GM19023 (cell line): Measurements from ENCODE around the gene NYAP1.
"Not testable (repeated sequence)": the region's sequence is repeated elsewhere in the genome, so short reads cannot be mapped to it uniquely, and the experiment has no call there.

ENCODE experiments used
- ATAC-seq: cut with Tn5 transposase; IDR thresholded peaks from one replicate; pipeline ENCODE4 v1.9.1; 2021; ENCODE audit warnings: mild to moderate bottlenecking, moderate library complexity; ENCODE audit not compliant: unreplicated experiment

The NYAP1 gene

DNA sequence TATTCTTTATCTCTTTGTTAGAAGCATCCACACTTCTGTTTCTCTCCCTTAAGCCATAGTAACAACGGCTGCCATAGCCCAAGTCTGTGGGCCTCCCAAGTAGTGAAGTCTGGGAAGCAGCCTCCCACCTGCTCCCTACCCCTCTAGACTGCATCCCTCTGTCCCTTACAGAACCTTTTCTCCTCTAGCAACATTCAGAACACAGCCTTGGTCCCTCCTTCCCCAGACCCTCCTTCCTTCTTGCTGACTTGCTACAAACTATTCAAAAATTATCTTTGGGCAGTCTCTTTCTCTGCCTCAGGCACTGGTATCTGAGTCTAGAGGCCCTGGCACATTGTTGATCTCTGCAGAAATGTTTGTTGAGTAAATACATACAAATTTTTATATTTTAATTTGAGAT is 2.3 kb upstream of the NYAP1 start:
- ATAC-seq: no peak

DNA sequence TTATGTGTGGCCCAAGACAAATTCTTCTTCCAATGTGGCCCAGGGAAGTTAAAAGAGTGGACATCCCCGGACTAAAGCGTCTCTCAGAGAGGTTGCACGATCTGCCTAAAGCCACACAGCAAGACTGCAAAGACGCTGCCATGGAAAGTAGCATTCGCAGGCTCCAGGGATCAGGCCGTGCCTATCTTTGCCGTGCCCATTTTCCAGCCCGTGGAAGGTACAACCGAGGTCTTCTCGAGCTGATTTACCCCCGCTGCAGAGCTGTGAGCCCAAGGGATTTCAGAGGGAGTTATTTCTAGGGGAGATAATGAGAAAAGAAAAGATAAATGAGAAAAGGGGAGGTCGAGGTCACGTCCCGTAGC is 1.0 kb upstream of the NYAP1 start:
- no peak for ATAC-seq

DNA sequence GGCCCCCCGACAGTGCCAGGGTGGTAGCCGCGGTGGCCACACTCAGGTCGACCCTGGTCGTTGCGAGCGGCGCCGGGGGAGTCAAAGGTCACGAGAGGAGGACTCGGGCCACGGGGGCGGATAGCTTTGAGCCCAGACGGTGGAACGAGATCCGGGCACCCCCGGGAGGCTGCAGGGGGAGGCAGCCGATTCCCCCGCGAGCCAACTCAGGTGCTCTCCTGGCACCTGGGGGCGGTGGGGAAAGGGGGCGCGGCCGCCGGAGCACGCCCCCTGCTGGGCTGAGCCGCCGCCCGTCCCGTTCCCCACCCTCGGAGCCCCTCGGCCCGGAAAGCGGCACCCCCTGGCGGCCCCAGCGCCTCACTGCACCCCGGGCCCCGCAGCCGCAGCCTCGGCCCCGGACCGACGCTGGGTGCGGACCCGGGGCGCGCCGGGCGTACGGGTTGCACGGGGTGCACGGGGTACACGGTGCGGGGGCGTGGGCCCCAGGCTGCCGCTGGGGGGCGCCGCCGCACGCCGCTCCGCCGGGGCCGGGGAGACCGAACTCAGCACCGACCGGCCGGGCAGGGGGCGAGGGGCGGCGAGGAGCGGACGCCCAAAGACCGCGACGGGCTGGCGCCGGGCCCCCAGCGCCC is 521 bp upstream of the NYAP1 start:
- peak; percentile 52 for ATAC-seq

DNA sequence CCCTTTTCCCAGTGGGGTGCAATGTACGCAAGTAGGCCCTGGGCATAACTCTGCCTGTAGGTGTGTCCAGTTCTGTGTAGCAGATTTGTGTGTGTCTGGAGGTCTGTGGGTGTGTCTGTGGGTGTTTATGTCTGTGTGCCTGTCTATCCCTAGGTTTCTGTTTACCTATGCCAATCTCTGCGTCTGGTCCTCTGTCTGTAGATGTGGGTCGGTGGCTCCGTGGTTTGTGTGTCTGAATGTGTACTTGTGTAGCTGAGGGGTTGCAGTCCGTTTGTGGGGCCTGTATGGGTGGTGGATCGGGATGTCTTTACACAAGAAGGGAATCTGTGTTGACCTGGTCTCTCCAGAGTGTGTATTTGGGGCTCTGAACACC is 932 bp downstream of the NYAP1 start:
- ATAC-seq: no peak

DNA sequence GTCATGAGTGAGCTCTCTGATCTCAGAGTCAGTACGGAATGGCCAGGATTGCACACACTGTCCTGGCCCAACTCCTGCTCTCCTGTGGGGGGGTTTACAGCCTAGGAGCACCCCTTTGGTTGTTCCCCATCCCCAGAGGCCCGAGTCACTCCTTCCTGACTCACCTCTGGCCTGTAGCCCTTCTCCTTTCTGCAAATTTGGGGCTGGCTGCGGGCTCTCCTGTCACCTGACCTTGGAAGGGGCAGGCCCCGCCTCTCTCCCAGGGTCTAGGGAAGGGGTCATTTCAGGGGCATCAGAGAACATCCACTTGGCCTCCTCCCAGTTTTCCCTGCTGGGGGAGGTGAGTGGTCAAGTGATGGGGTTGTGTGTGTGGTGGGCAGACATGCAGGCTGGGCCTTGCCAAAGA is 1.7 kb downstream of the NYAP1 start:
- ATAC-seq: no peak

DNA sequence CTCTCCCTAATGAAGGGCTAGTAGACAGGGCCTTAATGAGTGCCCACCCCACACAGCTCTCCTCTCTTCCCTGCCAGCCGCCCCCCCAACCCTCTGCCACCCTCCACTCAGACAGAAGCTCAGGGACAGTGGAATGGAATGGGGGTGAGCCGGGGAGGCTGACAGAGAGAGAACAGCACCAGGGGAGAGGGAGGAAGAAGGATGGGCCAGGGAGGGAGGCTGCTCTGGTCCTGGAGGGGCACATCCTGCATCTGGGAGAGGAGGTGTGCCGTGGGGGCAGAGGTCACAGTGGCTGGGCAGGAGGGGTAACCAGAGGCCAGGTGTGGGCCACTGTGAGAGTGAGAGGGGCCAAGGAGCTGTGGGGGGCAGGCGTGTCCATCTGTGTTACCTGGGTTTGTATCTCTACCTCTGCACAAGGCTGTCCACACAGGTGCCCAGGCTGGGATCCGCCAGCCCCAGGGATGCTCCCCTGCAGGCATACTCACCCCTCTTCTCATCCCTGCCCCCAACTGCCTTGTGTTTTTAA is 2.4 kb downstream of the NYAP1 start:
- ATAC-seq: no peak

DNA sequence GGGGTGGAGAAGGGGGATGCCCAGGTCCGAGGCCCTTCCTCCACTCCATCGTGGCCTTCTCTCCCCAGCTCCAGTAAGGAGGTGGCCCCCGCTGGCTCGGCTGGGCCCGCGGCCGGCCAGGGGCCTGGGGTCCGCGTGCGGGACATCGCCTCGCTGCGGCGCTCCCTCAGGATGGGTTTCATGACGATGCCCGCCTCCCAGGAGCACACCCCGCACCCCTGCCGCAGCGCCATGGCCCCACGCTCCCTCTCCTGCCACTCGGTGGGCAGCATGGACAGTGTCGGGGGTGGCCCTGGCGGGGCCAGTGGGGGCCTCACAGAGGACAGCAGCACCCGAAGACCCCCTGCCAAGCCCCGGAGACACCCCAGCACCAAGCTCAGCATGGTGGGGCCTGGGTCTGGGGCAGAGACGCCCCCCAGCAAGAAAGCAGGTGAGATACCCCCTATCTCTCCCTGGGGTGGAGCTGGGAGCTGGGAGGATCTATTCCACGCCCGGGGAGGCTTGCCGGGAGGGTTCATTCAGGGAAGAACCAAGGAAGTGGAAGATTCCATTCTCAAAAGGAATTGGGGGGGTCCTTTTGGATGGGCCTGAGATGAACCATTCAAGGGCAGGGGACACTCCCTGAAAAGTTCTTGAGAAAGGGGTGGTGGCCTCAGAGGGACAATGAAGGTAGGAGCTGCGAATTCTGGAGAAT is 3.2 kb downstream of the NYAP1 start:
- ATAC-seq: no peak

DNA sequence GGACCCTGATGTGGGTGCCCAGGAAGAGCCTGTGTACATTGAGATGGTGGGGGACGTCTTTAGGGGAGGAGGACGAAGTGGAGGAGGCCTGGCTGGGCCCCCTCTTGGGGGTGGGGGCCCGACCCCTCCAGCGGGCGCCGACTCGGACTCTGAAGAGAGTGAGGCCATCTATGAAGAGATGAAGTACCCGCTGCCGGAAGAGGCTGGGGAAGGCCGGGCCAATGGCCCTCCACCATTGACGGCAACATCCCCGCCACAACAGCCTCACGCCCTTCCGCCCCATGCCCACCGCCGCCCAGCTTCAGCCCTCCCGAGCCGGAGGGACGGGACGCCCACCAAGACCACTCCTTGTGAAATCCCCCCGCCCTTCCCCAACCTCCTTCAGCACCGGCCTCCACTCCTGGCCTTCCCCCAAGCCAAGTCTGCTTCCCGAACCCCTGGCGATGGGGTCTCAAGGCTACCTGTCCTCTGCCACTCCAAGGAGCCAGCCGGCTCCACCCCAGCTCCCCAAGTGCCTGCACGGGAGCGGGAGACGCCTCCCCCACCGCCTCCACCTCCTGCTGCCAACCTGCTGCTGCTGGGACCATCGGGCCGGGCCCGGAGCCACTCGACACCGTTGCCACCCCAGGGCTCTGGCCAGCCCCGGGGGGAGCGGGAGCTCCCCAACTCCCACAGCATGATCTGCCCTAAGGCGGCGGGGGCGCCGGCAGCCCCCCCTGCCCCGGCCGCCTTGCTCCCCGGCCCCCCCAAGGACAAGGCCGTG is 4.8 kb downstream of the NYAP1 start:
- no peak for ATAC-seq

DNA sequence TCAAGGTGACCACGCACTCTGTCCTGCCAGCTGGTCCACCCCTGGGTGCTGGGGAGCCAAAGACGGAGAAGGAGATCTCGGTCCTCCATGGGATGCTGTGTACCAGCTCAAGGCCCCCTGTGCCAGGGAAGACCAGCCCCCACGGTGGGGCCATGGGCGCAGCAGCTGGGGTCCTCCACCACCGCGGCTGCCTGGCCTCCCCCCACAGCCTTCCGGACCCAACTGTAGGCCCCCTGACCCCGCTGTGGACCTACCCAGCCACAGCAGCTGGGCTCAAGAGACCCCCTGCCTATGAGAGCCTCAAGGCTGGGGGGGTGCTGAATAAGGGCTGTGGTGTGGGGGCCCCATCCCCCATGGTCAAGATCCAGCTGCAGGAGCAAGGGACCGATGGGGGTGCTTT is 5.4 kb downstream of the NYAP1 start:
- no peak for ATAC-seq

DNA sequence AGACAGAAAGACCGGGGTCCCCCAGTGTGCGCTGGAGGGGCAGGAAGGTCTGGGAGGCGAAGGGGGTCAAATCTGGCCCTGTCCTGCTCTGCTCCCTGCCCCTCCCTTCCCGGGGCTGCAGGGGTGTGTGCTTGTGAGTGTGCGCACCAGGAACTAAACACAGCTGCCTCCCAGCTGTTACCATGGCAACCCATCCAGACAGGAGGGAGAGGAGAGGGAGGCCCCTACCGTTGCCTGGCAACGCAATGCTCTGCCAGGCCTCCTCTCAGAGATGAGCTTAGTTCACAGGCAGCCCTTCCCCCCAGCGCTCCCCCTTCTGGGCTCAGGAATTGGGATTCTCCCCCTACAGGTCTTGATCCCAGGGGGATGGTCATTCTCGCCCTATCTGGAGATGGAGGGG is 6.1 kb downstream of the NYAP1 start:
- ATAC-seq: no peak

DNA sequence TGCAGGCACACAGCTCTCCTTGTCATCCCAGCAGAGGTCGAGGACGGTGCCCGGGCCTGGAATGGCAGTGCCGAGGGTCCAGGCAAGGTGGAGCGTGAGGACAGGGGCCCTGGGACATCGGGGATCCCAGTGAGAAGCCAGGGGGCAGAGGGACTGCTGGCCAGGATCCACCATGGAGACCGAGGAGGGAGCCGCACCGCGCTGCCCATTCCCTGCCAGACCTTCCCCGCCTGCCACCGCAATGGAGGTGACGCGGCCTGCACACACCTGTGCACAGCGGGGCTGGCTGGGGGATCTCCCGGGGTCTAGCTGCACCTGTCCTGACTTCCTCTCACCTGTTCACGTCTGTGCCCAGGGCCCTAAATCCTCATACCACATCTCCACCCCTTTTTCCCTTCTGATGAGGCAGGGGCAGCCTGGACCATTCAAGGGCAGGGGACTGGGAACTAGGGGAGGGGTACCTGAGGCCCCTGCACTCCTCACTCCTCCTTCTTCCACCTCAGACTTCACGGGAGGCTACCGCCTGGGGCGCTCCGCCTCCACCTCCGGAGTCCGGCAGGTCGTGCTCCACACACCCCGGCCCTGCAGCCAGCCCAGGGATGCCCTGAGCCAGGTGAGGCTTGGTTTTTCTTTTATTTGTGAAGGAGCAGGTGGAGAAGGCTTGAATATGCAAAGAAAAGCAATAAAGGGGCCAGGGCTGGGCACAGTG is 6.9 kb downstream of the NYAP1 start:
- ATAC-seq: no peak

DNA sequence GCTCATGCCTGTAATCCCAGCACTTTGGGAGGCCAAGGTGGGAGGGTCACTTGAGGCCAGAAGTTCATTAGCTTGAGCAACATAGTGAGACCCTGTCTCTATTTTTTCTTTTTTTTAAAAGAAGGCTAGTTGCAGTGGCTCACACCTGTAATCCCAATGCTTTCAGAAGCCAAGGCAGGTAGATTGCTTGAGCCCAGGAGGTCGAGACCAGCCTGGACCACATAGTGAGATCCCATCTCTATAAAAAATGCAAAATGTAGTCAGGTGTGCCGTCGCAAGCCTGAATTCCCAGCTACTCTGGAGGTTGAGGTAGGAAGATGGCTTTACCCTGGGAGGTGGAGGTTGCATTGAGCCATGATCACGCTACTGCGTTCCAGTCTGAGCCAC is 7.5 kb downstream of the NYAP1 start:
- ATAC-seq: no peak

DNA sequence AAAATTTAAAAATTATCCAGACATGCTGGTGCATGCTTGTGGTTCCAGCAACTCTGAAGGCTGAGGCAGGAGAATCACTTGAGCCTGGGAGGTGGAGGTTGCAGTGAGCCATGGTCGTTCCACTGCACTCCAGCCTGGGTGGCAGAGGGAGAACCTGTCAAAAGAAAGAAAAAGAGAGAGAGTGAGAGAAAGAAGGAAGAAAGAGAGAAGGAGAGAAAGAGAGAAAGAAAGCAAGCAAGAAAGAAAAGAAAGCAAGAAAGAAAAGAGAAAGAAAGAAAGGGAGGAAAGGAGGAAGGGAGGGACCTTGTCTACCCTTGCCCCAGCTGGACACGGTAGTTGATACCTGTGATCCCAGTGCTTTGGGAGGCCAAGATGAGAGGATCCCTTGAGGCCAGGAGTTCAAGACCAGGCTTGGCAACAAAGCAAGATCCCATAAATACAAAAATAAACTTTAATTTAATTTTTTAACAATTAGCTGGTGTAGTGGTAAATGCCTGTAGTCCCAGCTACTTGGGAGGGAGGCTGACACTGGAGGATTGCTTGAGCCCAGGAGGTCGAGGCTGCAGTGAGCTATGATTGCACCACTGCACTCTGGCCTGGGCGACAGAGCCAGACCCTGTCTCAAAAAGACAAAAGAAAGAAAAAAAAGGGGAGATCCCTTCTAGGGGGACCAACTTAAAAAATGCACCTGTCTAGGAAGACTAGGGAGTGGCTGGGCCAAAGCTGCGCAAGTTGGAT is 9.2 kb downstream of the NYAP1 start:
- no peak for ATAC-seq

DNA sequence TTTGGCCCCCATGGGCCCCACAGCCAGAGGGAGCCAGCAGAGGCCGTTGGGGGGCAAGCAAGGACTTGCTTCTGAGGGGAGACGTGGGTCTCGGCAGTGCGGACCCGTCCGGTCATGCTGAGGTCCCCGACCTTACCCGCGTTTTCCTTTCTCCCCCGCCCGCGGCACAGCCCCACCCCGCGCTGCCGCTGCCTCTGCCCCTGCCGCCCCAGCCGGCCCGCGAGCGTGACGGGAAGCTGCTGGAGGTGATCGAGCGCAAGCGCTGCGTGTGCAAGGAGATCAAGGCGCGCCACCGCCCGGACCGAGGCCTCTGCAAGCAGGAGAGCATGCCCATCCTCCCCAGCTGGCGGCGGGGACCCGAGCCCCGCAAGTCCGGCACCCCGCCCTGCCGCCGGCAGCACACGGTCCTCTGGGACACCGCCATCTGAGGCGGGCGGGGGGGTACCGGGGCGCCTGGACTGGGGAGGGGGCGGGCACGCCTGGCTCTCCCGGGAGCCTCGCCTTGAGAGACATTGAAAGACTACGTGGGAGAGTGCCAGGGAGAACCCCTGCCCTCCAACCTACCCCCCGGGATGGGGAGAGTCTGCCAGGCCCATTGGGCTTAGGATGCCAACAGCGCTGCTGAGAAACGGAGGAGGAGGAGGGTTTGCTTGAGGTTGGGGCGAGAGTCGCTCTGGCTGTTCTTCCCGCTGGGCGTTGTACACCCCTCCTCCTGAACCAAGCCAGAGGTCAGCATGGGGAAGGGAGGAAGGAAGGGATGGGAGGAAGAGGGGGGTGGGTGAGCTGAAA is 9.9 kb downstream of the NYAP1 start:
- no peak for ATAC-seq

DNA sequence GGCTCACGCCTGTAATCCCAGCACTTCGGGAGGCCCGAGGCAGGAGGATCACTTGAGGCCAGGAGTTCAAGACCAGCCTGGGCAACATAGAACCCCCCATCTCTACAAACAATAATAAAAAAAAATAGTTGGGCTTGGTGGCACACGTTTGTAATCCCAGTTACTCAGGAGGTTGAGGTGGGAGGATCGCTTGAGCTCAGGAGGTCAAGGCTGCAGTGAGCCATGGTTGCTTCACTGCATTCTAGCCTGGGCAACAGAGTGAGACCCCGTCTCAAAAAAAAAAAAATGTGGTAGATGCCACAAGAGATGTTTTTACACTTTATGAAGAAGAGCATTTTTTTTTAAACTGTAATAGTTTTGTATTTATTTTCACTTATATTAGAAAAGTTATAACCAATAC is 12.8 kb downstream of the NYAP1 start:
- no peak for ATAC-seq

DNA sequence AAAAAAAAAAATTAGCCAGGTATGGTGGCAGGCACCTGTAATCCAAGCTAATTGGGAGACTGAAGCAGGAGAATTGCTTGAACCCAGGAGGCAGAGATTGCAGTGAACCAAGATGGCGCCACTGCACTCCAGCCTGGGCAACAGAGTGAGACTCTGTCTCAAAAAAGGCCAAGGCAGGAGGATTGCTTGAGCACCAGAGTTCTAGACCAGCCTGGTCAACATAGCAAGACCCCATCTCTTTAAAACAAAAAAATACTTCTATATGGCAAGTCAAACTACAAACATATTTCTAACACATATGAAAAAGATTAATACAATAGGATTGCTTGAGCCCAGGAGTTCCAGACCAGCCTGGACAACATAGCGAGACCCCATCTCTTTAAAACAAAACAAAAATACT is 17.0 kb downstream of the NYAP1 start:
- not testable (repeated sequence) for ATAC-seq

DNA sequence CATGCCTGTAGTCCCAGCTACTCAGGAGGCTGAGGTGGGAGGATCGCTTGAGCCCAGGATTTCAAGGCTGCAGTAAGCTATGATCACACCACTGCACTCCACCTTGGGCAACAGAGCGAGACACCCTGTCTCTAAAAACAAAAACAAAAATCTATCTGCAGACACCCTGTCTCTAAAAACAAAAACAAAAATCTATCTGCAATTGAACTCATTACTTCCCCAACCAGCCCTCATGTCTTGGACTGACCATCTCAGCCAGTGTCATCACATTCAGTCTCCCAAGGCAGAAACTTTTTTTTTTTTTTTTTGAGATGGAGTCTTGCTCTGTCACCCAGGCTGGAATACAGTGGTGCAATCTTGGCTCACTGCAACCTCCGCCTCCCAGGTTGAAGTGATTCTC is 20.3 kb downstream of the NYAP1 start:
- not testable (repeated sequence) for ATAC-seq

DNA sequence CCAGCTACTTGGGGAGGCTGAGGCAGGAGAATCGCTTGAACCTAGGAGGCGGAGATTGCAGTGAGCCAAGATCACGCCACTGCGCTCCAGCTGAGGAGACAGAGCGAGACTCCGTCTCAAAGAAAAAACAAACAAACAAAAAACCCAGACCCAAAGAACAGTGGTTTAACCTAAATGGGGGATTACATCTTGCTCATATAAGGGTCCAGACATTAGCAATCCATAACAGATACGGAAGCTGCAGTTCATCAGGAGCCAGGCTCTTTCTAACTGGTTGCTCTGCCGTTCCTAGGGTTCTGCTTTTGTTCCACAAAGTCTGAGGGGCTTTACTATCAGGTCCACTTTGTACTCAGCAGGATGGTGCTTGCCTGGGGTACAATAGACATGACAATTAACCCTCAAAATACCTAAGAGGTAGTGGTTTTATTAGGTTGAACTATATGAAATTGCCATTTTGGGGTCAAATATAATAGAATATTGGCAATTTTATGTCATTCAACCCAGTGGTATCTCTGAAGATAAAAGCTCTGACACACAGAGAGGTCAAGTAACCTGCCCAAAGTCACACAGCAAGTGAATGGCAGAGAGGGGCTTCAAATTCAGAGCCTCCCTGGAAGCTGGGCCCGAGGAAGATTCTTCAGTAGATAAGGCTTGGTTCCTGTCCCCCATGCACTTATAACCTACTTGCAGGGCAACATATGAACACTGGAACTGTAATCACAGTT is 21.3 kb downstream of the NYAP1 start:
- ATAC-seq: no peak

DNA sequence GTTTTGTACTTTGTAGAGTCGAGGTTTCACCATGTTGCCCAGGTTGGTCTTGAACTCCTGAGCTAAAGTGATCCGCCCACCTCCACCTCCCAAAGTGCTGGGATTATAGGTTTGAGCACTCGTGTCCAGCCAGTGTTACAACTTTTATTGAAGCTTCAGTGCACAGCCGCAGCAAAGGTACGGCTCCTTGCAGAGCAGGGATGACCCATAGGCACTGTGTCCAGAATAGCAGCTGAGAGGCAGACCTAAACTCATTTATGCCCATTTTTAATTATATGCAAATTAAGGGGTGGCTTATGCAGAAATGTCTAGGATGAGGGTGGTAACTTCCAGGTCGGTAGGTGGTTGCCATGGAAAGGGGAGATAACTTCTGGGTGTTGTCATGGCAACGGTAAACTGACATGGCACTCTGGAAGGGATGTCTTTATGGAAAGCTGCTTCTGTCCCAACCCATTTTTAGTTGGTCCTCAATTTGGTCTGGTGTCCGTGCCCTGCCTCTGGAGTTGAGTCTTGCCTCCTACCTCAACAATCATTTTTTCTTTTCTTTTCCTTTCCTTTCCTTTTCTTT is 22.7 kb downstream of the NYAP1 start:
- no peak for ATAC-seq
